Inferior parietal cortex (tissue), 1 donor: Measurements from ENCODE around the gene OR9Q1.
"Not testable (repeated sequence)": the region's sequence is repeated elsewhere in the genome, so short reads cannot be mapped to it uniquely, and the experiment has no call there.

Experiments used
- DNase-seq: peaks from one replicate; pipeline ENCODE4 v3.0.0-alpha.2; 2016; ENCODE audit errors: extremely low spot score

Gene OR9Q1

GRCh38 chr11:58134151-58134550, 110.5 kb downstream of the OR9Q1 start:
- no peak for DNase-seq

- DNase-seq = peak; percentile 62
Observed at GRCh38 chr11:58135171-58135570, 111.5 kb downstream of the OR9Q1 start.

- no peak for DNase-seq
Observed at GRCh38 chr11:58142761-58143160, 119.1 kb downstream of the OR9Q1 start.

- no peak for DNase-seq
Observed at GRCh38 chr11:58152781-58153180, 129.1 kb downstream of the OR9Q1 start.

GRCh38 chr11:58164389-58164788, 140.7 kb downstream of the OR9Q1 start:
- DNase-seq = no peak

GRCh38 chr11:58164990-58165389, 141.3 kb downstream of the OR9Q1 start:
- no peak for DNase-seq

- no peak for DNase-seq
Observed at GRCh38 chr11:58165504-58166106, 141.9 kb downstream of the OR9Q1 start.

GRCh38 chr11:58177409-58178054, 153.9 kb downstream of the OR9Q1 start:
- DNase-seq = no peak

- no peak for DNase-seq
Observed at GRCh38 chr11:58178444-58178843, 154.8 kb downstream of the OR9Q1 start.

- DNase-seq = no peak
Observed at GRCh38 chr11:58179648-58180047, 156.0 kb downstream of the OR9Q1 start.

GRCh38 chr11:58186938-58187337, 163.3 kb downstream of the OR9Q1 start:
- no peak for DNase-seq

- DNase-seq = no peak
Observed at GRCh38 chr11:58188770-58189169, 165.1 kb downstream of the OR9Q1 start, which contains the start of gene OR9Q2. Gene OR9Q2, plus strand, starts transcription at chr11:58189070. Its CDS starts 1,421 bp downstream, at chr11:58190491.

GRCh38 chr11:58192229-58192628, 168.5 kb downstream of the OR9Q1 start:
- DNase-seq = no peak

- DNase-seq = no peak
Observed at GRCh38 chr11:58193391-58193790, 169.7 kb downstream of the OR9Q1 start.

GRCh38 chr11:58195939-58196338, 172.3 kb downstream of the OR9Q1 start:
- DNase-seq = no peak

GRCh38 chr11:58199271-58199670, 175.6 kb downstream of the OR9Q1 start:
- no peak for DNase-seq

GRCh38 chr11:58204042-58204441, 180.4 kb downstream of the OR9Q1 start, which contains the start of gene OR1S2:
Gene OR1S2, minus strand, starts transcription at chr11:58204142. Its CDS starts 0 bp downstream, at chr11:58204142.
- DNase-seq = no peak

- DNase-seq = not testable (repeated sequence)
Observed at GRCh38 chr11:58212420-58212819, 188.7 kb downstream of the OR9Q1 start, which contains the start of gene OR1S1. Gene OR1S1, plus strand, starts transcription at chr11:58212720.

GRCh38 chr11:58216476-58216875, 192.8 kb downstream of the OR9Q1 start:
- DNase-seq = no peak

- no peak for DNase-seq
Observed at GRCh38 chr11:58222721-58223120, 199.0 kb downstream of the OR9Q1 start.

- DNase-seq = no peak
Observed at GRCh38 chr11:58227956-58228615, 204.4 kb downstream of the OR9Q1 start.
